GM21619 (cell line): ENCODE data around the gene PDE4A.
"Not testable (repeated sequence)": the region's sequence is repeated elsewhere in the genome, so short reads cannot be mapped to it uniquely, and the experiment has no call there.

Experiments used
- ATAC-seq: cut with Tn5 transposase; IDR thresholded peaks from one replicate; pipeline ENCODE4 v1.9.1; 2021; ENCODE audit not compliant: unreplicated experiment

PDE4A gene

DNA sequence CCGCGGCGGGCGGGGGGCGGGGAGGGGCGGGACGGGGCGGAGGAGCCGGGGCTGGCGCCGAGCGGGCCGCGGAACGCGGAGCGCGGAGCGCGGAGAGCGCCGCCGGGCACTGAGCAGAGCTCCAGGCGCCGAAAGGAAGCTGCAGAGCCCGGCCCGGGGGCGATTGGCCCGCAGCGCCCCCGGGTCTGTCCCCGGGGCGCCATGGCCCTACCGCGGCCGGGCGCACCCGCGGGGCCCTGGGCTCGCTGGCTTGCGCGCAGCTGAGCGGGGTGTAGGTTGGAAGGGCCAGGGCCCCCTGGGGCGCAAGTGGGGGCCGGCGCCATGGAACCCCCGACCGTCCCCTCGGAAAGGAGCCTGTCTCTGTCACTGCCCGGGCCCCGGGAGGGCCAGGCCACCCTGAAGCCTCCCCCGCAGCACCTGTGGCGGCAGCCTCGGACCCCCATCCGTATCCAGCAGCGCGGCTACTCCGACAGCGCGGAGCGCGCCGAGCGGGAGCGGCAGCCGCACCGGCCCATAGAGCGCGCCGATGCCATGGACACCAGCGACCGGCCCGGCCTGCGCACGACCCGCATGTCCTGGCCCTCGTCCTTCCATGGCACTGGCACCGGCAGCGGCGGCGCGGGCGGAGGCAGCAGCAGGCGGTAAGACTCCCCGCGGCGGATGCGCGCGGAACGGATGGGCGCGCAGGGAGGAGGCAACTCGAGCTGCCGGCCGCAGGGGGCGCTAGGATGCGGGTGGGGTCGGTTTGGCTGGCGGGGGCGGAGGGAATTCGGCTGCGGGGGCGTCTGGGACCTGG, at the start of gene PDE4A:
TSS of gene PDE4A (plus strand) at position 95 of the 796 bp plus-strand sequence. CDS start at position 322, 227 bp downstream.
- ATAC-seq: no peak

DNA sequence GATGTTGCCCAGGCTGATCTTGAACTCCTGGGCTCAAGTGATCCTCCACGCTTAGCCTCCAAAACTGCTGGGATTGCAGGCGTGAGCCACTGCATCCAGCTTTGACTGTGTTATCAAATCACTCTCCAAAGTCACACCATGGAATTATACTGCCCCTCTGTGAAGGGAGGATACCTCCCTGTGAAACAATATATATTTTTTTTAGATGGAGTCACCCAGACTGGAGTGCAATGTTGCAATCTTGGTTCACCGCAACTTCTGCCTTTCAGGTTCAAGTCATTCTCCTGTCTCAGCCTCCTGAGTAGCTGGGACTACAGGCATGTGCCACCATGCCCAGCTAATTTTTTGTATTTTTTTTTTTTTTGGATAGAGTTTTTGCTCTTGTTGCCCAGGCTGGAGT, 47.6 kb upstream of the PDE4A start:
- ATAC-seq: no peak

DNA sequence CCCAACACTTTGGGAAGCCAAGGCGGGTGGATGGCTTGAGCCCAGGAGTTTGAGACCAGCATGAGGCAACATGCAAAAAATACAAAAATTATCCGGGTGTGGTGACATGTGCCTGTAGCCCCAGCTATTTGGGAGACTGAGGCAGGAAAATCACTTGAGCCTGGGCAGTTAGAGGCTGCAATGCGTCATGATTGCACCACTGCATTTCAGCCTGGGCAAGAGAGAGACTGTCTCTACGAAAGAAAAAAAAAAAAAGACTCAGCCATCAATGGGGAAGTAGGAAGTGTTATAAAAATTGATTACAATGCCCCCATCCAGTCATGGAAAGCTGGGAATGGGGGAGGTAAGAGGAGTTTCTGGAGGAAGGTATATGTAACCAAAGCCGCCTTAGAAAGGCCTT, 45.4 kb upstream of the PDE4A start:
- ATAC-seq: no peak

DNA sequence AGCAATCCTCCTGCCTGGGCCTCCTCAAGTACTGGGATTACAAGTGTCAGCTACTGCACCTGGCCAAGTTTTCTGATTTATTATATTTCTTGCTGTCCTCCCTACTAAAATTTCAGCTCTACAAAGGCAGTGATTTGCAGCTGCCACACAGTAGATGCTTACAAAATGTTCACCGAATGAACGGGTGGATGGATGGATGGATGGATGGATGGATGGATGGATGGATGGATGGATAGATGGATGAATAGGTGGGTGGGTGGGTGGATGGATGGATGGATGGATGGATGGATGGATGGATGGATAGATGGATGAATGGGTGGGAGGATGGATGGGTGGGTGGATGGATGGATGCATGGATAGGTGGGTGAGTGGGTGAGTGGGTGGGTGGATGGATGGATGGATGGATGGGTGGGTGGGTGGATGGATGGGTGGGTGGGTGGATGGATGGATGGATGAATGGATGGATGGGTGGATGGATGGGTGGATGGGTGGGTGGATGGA, 43.1 kb upstream of the PDE4A start:
- not testable (repeated sequence) for ATAC-seq

DNA sequence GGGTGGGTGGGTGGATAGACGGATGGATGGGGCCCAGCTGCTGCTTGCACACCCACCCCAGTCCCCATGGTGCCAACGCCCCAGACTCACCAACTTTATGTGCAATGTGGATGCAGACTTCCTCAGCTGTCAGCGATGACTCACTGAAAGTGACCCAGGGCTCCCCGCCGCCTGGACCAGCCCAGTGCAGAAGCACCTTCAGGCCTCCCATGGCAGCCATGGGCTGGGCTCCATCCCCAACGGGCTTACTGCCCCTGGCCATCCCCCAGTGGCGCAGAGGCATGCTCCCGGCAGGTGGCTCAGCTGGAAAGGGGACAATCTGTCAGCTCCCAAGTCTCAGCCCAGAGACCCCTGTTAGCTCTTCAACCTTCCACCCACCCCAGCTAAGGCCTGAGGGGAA, 42.2 kb upstream of the PDE4A start:
- no peak for ATAC-seq

DNA sequence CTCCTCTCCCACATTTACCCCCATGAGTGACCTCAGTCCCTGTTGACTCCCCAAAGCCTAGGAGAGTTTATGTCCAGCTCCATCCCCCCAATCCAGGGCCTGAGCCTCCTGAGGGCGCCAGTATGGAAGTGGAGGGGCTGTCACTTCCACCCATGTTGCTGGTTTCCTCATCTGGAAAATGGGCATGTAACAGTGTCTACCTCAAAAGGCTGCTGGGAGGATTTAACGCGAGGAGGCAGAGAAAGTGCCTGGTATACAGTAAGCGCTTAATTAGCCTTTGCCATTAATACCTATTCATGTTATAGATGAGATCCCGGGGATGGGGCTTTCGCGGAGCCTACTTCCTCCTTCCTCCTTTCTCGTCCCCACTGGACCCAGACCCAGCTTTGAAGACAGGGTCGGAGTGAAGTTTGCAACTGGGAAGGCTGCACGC, 40.4 kb upstream of the PDE4A start:
- ATAC-seq: peak; percentile 7

DNA sequence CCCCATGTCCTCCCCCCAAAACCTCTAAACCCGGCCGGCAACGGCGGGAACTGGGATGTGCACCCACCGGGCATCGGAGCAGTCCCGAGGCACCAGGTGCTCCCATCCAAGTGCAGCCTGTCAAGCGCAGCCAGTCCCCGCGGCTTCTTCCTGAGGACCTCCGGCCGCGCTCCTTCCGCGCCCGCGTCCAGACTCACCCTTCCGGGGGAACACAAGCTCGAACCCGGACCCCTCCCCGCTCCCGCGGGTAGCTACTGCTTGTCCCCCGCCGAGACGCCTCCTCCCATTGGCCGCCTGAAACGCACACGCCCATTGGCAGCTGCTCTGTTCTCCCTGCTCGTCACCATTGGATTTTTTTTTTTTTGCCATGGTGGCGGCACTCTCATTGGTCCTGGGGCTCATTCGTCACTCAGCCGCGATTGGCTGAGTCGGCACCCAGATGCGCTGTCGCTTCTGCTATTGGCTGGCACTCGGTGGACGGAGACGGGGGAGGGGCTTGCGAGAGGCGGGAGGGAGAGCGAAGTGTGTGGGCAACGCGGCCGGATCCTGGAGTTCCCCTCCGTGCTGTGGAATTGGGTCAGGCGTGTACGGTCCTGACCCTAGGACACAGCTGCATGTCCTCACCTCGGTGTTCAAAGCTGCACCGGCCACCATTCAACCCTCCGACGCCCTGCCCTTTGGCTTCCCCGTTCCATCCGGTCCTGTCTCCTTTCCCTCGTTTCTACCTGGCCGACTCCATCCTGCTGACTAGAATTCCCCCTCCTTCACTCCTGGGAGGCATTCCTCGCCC, 39.8 kb upstream of the PDE4A start, which contains the start of gene TYK2:
TSS of gene TYK2 (minus strand) at position 260 of the 790 bp plus-strand sequence. CDS start 2,166 bp downstream, outside the sequence.
- ATAC-seq: peak; percentile 87

DNA sequence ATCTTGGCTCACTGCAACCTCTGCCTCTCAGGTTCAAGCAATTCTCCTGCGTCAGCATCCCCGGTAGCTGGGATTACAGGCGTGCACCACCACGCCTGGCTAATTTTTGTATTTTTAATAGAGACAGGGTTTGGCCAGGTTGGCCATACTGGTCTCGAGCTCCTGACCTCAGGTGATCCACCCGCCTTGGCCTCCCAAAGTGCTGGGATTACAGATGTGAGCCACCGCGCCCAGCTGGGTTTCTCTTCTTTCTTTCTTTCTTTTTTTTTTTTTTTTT, 37.2 kb upstream of the PDE4A start:
- ATAC-seq: not testable (repeated sequence)

DNA sequence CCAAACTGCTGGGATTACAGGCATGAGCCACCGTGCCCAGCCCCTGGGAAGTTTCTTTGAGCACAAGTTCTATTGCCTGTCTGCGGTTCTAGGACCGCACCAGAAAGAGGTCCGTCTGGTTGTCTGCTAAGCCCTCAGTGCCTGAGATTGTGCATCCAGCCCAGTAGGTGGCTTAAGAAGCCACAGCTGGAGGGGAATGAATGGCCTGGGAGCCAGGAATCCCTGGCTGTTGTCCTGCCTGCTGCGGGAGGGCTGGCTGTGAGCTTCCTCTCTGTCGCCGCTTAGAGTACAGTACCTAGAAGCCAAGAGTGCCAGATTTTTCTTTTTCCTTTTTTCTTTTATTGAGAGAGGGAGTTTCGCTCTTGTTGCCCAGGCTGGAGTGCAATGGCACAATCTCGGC, 35.8 kb upstream of the PDE4A start:
- no peak for ATAC-seq

DNA sequence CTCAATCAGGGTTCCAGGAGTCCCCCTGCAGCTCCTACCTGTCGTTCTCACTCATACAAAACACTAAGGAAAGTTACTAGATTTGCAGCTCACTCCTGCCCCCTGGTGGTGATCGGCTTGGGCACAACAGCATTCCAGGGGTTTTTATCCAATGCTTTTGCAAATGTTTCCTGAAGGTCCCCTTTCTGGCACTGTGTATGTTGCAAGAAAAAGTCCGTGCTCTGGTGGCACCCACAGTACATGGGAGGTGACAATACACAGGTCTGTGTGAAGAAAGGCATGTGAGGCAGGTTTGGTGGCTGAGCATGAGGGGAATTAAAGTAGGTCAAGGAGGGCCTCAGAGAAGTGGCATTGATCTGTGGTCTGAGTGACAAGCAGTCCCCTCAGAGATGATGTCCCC, 31.4 kb upstream of the PDE4A start:
- no peak for ATAC-seq

DNA sequence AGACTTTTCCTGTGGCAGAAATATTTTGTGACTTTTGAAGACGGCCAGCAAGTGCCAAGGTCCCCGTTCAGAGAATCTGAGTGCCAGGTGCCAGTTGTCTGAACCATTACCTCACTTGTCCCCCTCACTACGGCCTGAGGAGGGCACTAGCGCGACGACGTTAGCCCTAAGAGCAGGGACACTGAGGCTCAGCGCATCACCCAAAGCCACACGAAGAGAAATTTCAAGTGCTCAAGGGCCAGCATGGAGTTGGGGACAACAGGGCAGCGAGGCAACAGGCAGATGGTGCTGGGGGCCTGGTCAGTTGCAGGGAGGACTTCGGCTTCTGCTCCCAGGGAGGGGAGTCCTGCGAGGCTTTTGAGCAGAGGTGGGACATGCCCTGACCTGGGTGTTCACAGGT, 30.5 kb upstream of the PDE4A start:
- ATAC-seq: no peak

DNA sequence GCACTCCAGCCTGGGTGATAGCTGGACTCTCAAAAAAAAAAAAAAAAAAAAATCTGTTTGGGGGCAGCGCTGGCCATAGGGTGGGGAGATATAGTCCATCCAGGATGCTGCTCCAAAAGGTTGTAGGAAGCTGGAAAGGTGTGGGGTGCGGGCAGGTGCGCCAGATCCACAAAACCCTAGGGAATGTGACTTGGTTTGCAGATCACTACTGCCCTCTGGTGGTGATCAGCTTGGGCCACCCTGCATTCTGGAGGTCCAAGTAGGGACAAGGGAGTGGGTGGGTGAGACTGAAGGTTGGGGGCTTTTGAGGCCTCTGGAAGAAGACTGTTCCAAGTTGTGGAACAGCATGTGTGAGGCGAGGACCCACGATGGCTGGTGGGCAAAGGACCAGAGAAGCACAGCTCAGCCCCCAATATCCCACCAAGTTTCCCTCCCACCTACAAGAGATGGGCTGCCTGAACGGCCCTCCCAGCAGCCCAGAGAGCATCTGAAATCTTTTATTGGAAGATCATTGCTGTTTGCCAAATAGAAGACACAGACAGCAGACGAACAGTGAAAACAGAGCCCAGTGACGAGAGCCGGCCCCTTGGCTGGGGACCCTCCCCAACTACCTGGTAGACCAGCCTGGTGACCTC, 29.6 kb upstream of the PDE4A start:
- ATAC-seq: no peak

DNA sequence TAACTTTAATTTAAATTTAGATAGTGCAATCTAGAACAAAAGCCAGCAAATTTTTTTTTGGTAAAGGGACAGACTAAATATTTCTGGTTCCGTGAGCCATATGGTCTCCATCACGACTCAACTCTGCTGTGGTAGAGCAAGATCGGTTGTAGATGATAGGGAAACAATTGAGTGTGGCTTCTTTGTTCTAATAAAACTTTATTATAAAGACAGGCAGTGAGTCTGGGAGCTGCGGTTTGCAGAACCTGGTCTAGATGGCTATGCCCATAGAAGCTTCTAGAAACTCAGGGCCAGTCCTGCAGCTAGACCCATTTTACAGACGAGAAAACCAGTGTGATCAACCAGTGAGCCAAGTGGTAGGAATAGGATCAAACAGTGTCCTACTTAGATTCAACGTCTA, 28.2 kb upstream of the PDE4A start:
- ATAC-seq: no peak

DNA sequence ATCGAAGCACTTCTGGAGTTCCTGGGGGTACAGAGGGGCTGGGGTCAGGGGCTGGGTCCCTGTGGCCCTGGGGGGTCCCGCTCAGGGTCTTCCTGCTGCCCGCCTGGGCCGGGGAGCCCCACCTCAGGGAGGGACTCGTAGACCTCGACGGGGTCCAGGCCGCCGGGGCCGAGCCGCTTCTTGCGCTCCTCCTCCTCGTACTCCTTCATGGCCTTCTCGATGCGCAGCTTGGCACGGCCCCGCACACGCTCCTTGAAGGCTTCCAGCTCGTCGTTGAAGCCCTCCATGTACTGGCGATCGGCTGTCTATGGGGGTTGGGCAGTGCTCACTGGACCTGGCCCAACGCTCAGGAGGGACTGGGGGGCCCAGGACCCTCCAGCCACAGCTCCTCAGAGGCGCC, 27.2 kb upstream of the PDE4A start:
- no peak for ATAC-seq

DNA sequence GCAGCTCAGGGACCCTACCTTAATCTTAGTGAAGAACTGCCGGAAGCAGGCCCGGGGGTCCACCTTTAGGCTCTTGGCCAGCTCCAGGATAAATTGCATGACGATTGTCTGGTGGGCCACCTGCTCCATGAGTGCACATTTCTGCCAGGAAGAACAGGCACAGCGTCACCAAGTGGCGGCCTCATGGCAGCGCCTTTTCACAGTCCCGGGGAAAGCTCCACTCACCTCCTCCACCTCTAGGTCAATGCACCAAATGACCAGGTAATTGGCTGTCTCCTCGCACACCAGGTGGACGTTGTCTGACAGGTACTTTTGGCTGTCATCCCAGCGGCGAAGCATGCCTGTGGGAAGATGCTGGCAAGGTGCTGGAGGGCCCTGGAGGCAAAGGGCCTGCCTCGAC, 25.3 kb upstream of the PDE4A start:
- no peak for ATAC-seq

DNA sequence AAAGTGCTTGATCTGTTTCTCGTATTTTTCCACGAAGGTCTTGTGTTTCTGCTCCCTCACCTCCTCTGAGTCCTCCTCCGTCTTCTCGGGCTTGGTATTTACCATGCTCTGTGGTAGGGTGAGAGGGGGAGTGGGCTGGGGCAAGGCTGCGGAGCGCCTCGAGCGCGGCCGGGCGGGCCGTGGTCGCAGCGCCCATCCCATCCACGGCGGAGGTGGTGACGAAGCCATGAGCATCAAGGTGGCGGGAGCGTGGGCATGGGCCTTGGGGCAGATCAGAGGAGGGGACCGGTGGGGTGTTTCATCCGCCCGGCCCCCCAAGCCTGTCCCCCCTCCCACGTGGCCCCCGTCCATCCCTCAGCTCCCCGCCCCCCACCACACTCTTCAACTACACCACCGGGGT, 24.9 kb upstream of the PDE4A start:
- no peak for ATAC-seq

DNA sequence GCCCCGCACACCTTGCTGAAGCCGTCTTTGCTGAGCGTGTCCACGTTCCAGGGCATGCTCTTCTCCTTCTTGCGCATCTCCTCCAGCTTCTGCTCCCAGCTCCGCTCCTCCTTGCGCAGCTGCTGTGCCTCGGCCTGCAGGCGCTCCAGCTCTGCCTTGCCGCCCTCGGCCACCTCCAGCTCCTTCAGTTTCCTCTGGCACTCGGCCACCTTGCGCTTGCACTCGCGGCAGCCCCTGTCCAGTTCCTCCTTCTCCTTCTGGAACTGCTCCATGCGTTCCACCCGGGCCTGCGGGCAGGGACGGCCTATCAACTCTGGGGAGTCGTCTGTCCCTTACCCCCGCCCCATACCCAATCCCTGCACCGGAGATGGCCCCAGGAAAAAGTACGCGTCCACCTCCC, 24.4 kb upstream of the PDE4A start:
- no peak for ATAC-seq

DNA sequence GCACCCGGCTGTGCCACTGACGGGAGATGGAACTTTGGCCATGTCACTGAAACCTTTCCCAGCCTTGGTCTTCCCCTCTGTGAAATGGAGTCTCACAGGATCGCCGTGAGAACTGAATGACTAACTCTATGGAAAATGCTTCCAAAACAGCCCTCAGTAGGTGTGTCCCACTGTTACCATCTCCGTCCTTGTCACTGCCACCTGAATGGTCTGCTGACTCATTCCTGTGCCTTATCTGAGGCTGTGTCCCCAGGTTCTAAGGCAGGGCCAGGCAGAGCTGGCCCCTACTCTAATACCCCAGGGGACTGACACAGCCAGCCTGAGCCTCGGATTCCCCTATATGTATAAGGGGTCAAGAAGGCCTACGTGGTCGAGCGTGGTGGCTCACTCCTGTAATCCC, 21.5 kb upstream of the PDE4A start:
- no peak for ATAC-seq

DNA sequence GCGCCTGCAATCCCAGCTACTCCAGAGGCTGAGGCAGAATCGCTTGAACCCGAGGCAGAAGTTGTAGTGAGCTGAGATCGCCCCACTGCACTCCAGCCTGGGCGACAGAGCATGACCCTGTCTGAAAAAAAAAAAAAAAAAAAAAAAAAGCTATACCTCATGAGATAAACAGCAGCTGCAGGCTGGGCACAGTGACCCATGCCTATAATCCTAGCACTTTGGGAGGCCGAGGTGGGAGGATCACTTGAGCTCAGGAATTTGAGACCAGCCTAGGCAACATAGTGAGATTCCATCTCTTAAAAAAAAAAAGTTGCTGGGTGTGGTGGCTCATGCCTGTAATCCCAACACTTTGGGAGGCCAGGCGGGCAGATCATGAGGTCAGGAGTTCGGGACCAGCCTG, 21.0 kb upstream of the PDE4A start:
- not testable (repeated sequence) for ATAC-seq

DNA sequence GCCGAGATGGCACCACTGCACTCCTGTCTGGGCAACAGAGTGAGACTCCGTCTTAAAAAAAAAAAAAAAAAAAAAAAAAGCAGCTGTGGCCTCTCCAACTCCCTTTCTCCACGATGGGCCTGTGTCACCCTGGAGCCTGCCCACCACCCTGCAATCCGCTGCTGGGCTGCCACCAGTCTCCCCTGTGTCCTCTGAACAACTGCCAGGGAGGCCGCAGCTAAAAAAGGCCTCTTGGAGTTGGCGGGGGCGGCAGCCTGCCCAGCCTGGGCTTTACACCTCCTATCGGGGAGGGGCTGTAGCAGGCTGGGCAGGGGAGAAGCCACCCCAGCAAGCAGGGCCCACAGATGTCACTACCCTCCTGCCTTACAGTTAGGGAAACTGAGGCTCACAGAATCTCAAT, 20.5 kb upstream of the PDE4A start:
- no peak for ATAC-seq

DNA sequence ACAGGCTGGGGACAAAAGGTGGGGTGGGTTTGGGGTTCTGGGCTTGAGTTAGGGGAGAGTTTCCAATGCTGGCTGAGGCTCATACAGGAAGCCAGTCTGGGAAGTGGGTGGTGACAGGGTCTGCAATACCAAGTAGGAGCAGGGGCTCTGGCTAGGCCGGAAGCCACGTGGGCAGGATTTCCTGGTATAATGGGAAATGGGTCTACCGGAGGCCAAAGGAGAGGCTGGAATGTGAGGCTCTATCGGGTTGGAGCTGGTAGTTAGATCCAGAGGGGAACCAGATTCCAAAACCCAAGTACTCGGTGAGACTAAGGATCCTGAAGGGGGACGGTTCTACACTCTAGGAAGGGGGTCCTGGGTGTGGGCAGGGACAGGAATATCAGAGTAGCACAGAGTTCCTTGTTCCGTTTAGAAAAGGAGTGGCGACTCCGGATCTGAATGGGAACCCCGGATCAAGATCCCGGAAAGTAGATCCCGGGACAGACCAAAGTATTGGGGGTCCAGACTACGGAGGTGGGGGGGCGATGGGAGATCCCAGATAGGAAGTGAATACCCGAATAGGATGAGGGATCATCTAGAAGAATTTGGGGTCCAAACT, 17.8 kb upstream of the PDE4A start:
- no peak for ATAC-seq
